GM20000 (cell line): Measurements from ENCODE around the gene DNAH17.
A peak's percentile ranks its signal among the peaks of the same experiment; 100 is the strongest.

ENCODE experiments used
- DNase-seq: peaks from one replicate; pipeline ENCODE4 v3.0.0; 2012; ENCODE audit warnings: low spot score
- TF ChIP-seq, protein P1 (sequence below): IDR thresholded peaks from 2 replicates; pipeline ENCODE4 v1.5.1; 2012; ENCODE audit warnings: mild to moderate bottlenecking, control low read depth; ENCODE audit errors: extremely low read depth, missing control alignments

Gene DNAH17

GRCh38 chr17:78449983-78450595, 127.1 kb downstream of the DNAH17 start:
- no peak for DNase-seq
- TF ChIP-seq, protein P1, sequence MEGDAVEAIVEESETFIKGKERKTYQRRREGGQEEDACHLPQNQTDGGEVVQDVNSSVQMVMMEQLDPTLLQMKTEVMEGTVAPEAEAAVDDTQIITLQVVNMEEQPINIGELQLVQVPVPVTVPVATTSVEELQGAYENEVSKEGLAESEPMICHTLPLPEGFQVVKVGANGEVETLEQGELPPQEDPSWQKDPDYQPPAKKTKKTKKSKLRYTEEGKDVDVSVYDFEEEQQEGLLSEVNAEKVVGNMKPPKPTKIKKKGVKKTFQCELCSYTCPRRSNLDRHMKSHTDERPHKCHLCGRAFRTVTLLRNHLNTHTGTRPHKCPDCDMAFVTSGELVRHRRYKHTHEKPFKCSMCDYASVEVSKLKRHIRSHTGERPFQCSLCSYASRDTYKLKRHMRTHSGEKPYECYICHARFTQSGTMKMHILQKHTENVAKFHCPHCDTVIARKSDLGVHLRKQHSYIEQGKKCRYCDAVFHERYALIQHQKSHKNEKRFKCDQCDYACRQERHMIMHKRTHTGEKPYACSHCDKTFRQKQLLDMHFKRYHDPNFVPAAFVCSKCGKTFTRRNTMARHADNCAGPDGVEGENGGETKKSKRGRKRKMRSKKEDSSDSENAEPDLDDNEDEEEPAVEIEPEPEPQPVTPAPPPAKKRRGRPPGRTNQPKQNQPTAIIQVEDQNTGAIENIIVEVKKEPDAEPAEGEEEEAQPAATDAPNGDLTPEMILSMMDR: no peak

GRCh38 chr17:78448356-78448993, 128.7 kb downstream of the DNAH17 start:
- TF ChIP-seq, protein P1: peak; percentile 10
- no peak for DNase-seq

- TF ChIP-seq, protein P1: no peak
- DNase-seq: no peak
Measured at GRCh38 chr17:78446833-78447232, 130.4 kb downstream of the DNAH17 start.

DNA sequence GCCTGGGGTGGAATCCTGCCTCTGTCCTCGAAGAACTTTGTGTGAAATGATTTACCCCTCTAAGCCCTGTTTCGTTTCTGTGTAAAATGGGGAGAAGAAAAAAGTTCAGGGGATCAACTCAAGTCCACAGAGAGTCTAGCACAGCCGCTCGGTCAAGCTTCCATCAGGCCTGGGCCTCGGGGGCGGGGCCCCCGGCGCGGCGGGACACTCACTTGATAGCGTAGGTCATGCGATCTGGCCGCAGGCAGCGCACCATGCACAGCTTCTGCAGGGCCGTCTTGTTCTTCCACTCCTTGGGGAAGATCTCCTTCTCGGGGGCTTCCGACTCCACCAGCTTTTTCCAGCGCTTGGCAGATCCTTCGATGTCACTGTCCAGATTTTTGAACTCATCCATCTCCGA, 132.8 kb downstream of the DNAH17 start:
- TF ChIP-seq, protein P1: no peak
- no peak for DNase-seq

GRCh38 chr17:78442648-78443218, 134.5 kb downstream of the DNAH17 start:
- DNase-seq: no peak
- TF ChIP-seq, protein P1: no peak

DNA sequence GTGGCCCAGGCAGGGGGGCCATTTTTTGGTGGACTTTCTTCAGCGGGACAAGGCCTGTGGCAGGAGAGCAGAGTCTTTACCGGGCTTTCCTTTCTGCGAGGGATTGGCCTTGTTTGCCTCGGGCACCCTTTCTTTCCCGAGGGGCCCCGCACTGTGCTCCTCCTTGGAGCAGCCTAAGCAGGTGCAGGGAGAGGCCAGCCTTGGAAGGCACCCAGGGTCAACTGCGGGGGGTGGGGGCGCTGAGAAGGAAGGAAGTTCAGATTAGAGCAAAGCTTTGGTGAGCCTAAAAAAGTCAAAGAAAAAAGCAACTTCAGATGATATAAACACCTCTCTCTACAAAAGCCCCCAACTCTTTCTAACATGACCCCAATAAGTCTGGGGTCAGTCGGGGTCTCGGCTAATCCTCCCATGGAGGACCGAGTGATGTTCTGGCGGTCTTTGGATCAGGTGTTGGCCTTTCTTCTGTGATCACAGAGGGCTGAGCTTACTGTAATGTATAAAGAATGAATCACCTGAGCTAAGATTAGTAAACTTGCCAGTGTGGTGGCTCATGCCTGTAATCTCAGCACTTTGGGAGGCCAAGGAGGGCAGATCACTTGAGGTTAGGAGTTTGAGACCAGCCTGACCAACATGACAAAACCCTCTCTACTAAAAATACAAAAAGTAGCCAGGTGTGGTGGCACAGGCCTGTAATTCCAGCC, 135.8 kb downstream of the DNAH17 start:
- TF ChIP-seq, protein P1: no peak
- no peak for DNase-seq
